Activated naive CD8-positive, alpha-beta T cell treated with anti-CD3 and anti-CD28 coated beads, Interleukin-2, amount 50 U/mL, for 16 hours (primary cell): ENCODE data around the gene GRHPR.
"Not testable (repeated sequence)": the region's sequence is repeated elsewhere in the genome, so short reads cannot be mapped to it uniquely, and the experiment has no call there.

ENCODE experiments used
- DNase-seq: peaks from one replicate; pipeline ENCODE4 v3.0.0-alpha.2; 2020; ENCODE audit warnings: low read depth, low spot score

GRHPR gene

GRCh38 chr9:37422289-37423104 lies at the start of gene GRHPR:
Gene GRHPR (plus strand): TSS chr9:37422696. CDS start chr9:37422751, 55 bp downstream.
- DNase-seq, result peak; percentile 80

- DNase-seq, result no peak
Observed at GRCh38 chr9:37372839-37373238, 49.7 kb upstream of the GRHPR start.

DNA sequence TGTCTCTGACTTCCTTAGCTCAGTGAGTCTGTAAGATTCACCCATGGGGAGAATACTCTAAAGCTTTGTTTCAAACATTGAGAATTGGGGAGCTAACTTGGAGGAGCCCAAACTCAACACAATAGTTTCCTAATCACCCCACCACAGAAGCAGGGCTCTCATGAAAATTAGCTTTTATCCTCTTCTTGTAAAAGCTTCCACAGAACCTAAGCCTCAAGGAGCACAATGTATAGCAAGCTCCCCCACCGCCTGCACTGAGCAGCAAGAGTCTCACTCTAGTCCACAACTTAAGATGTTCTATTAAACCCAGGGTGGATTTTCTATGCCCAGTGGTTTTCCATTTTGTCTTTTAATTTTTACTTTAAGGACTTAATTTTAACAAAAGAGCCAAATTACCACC lies 48.9 kb upstream of the GRHPR start:
- no peak for DNase-seq

DNA sequence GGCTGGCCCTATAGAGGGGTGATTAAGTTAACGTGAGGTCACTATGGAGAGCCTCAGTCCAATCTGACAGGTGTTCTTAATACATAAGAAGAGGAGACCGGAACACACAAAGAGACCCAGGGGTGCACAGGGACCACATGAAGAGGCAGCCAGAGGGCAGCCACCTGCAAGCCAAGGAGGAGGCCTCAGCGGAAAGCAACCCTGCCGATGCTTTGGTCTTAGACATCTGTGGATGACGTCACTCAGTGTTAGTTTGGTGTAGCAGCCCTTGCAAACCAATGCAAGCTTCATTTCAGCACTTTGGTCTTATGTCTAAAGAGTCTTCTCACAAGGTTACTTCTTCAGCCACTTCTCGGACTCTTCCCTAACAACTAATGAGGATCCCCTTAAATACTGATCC lies 47.6 kb upstream of the GRHPR start:
- DNase-seq, result no peak

DNA sequence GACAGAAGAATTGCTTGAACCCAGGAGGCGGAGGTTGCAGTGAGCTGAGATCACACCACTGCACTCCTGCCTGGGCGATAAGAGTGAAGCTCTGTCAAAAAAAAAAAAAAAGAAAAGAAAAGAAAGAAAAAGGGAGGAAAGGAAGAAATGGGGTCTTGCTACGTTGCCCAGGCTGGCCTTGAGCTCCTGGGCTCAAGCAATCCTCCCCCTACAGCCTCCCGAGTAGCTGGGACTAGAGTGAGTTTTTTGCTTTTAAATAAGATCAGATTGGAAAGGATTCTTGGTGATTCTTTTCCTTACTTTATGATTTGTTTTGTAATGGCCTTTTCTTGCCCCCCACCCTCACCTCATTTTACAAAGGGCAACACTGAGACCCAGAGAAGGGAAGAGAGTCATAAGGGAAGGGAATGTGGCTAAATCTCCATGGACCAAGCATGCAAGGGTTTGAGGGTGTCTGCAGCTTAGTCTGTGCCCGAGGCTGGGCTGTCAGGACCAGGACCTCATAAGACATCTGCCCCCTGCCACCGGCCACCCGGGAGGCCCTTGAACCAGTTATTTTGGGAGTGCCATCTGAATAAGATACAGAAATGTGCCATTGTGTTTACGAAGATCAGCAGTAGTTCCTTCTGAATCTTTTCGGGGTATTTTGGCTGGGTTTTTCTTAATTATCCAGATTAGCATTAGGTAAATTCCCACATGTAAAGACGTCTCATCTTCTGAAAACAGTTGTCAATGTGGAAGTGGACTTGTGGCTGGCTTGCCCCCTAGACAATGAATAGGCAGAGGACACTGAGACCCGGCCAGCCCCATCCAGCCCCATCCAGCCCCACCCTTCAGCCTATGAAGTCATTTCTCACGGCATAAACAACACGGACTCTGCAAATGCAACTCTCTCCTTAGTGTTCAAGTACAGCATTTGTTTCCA lies 44.5 kb upstream of the GRHPR start:
- no peak for DNase-seq

- no peak for DNase-seq
Observed at GRCh38 chr9:37378613-37379004, 43.9 kb upstream of the GRHPR start.

DNA sequence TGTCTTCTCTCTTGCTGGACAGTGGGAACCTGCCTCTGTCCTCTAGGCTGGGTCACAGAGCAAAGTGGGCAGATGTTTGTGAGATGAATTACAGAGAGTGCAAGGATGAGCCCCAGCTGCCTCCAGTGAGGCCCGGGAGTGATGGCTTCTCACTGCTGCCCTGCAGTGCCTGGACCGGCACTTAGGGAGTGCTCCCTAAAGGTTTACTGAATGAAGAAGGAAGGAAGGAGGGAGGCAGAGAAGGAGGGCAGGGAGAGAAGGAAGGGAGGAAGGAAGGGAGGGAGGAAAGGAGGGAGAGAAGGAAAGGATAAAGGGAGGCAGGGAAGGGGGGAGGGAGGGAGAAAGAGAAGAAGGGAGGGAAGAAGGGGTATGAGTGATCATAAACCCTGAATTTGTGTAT lies 42.7 kb upstream of the GRHPR start:
- DNase-seq, result no peak

- DNase-seq, result no peak
Observed at GRCh38 chr9:37380570-37380969, 41.9 kb upstream of the GRHPR start.

DNA sequence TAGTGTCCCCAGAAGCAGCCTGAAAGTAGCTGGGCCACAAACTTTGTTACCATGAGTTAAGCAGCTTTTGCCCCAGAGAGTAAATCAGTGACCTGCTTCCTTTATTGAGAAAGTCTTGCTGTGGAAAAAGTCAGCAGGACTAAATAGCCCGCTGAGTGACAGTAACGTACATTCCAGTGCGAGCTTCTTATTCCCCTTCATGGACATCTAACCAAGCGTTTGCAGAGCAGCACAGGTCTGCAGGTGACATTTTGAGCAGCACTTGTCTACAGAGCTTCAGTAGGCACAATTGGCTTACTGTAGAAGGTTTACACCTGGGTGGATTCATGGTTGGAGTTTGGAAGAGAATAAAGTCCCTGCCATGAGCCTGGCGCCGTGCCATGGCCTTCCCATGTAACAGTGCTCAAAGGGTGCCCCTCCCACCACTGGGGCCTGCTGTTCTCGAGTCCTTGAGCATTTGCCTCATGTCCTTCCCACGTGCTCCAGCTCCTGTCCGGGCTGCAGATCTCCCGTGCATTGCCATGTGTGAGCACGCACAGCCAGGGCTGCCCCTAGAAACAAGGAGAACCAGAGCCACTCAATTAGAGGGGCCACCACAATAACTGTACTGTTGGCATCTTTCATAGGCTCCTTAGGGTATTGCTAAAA lies 41.3 kb upstream of the GRHPR start:
- no peak for DNase-seq

GRCh38 chr9:37382161-37382981 lies 40.1 kb upstream of the GRHPR start:
- no peak for DNase-seq

DNA sequence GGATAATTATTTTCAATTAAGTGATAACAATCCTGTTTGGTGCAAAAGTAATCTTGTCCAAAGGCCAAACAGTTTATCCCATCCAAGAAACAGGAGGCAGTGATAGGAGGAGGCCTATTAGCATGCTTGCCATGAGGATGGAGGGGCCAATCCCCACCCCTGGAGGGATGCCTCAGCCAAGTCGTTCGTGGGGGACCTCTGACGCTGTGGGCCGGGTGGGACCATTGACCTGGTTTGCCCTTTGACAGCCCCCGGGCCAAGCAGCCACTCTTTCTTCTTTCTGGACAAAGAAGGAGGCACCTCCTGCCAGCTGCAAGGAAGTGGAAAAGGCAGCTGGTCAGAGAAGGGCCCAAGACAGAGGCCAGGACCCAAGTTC lies 39.5 kb upstream of the GRHPR start:
- DNase-seq, result no peak

- no peak for DNase-seq
Observed at GRCh38 chr9:37383393-37383792, 39.1 kb upstream of the GRHPR start.

DNA sequence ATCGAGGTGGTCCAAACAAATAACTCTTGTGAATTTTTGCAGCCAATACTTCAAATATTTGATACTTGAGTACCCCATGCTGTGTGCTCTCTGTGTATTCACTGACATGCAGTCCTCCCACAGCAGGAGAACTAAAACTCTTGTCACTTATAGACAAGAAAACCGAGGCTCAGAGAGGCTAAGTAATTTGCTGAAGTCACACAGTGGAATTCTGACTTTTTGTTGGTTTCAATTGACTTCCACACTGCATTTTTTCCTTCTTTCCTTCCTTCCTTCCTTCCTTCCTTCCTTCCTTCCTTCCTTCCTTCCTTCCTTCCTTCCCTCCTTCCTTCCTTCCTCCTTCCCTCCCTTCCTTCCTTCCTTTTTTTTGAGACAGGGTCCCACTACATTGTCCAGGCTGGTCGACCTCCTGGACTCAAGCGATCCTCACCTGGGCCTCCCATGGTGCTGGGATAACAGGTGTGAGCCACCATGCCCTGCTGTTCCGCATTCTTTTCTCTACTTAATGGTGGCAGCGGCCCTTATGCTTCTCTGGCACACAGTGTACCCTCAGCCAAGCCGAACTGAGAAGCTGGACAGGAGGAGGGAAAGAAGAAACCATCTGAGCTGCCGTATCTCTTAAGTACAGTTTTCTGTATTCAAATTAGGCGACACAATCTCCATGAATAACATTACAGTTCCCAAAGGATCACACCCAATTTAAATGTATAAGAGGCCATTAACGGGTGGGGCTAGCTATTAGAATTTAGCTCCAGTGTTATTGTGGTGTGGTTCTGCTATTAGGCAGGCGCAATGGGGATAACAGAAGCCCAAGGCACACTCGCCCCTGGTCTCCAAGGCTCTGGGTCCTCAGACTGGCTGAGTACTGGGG lies 38.4 kb upstream of the GRHPR start:
- no peak for DNase-seq

DNA sequence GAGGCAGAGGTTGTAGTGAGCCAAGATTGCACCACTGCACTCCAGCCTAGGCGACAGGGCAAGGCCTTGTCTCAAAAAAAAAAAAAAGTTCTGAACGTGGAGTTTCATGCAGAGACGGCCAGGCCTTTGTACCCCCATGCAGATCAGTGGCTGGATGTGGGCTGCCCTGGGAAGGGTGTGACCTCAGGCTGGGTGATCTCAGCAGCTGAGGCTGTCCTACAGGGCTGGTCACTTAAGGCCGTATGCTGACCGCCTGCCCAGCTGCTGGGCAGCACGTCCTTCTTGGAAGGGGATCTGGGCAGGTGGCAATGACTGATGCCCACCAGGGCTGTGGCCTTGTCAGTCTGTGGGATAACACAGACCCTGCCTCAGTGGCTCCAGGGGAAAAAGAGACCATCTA lies 37.2 kb upstream of the GRHPR start:
- DNase-seq, result no peak

- DNase-seq, result no peak
Observed at GRCh38 chr9:37386988-37387387, 35.5 kb upstream of the GRHPR start.

DNA sequence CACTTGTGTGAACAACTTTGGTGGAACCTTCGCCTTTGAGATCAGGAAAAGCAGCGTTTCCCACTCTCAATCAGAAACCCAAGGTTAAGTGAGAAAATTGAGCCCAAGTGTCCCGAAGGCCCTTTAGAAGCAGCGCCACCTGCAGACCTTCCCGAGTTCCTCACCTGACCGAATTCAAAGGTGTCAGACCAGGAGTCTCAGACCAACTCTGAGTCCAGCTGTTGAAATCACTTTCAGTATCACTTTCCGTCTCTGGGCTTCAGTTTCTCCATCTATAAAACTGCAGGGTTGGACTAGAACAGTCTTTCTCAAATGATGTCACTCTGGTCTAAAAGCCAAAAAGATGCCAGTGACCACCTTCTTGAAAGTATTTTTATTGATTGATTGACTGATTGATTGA lies 31.7 kb upstream of the GRHPR start:
- no peak for DNase-seq

GRCh38 chr9:37392272-37392671 lies 30.2 kb upstream of the GRHPR start:
- no peak for DNase-seq

GRCh38 chr9:37395229-37395628 lies 27.3 kb upstream of the GRHPR start:
- no peak for DNase-seq

DNA sequence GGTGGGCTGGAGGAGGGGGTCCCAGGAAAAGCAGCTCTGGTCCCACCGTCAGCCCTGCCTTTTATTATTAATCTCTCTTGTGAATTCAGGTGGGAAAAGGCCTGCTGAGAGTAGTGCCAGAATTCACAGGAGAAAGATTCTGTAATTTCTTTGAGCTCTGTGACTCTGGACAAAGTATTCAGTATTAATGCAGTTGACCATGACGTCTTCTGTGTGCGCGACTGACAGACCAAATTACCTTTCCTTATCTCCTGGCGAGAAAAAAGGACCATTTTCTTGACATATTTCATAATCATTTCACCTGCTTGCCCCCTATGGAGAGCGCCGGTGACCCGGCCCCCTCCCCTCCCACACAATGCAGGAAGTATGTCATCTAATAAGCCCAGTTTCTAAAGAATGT lies 26.8 kb upstream of the GRHPR start:
- no peak for DNase-seq

DNA sequence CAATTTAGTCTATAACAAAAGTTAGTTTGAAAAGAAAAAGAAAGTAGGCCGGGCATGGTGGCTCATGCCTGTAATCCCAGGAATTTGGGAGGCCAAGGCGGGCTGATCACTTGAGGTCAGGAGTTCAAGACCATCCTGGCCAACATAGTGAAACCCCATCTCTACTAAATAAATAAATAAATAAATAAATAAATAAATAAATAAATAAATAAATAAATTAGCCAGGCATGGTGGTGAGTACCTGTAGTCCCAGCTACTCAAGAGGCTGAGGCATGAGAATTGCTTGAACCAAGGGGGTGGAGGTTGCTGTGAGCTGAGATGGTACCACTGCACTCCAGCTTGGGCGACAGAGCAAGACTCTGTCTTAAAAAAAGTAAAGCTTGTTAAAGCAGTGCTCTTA lies 24.5 kb upstream of the GRHPR start:
- not testable (repeated sequence) for DNase-seq
